Stomach (tissue), 4 donors: ENCODE results near the gene TWF1.

Experiments used
- EP300 ChIP-seq: sonication (generic); formaldehyde crosslinking; IDR thresholded peaks from one replicate; pipeline ENCODE4 v1.6.1; 2017; ENCODE audit warnings: antibody characterized with exemption
- POLR2A ChIP-seq, 4 donors: fragments of 450-650 bp; IDR thresholded peaks; one replicate each; pipeline ENCODE4 v1.6.1; 2016; ENCODE audit warnings: antibody characterized with exemption in 4 of 4, control low read depth in 2 of 4, mild to moderate bottlenecking in 1 of 4, moderate library complexity in 1 of 4

DNA sequence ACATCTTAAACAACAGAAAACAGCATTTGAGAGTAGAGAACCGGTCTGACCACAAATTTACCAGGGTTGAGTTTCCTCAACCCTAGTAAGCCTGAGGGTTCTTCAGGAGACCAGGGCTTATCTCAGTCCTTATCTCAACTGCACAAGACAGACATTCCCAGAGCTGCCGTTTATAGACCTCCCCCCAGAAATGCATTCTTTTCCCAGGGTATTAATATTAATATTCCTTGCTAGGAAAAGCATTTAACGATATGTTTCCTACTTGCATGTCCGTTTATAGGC is 42.0 kb upstream of the TWF1 start:
- TF ChIP-seq POLR2A (IDR thresholded peaks at IDR 0.05) (no peak), EP300 (no peak)
